Measurements from ENCODE around the gene ANK3.

ANK3 gene

GRCh38 chr10:60169111-60169510 lies 220.6 kb downstream of the ANK3 start:
- no peak for DNase-seq

- DNase-seq = no peak
Measured at GRCh38 chr10:60167050-60167449, 222.6 kb downstream of the ANK3 start.

- no peak for DNase-seq
Measured at GRCh38 chr10:60163786-60164185, 225.9 kb downstream of the ANK3 start.

- no peak for DNase-seq
Measured at GRCh38 chr10:60162631-60163030, 227.0 kb downstream of the ANK3 start.

GRCh38 chr10:60155943-60156683 lies 233.6 kb downstream of the ANK3 start:
- no peak for DNase-seq

GRCh38 chr10:60155099-60155877 lies 234.4 kb downstream of the ANK3 start:
- no peak for DNase-seq

- DNase-seq = no peak
Measured at GRCh38 chr10:60149003-60149402, 240.7 kb downstream of the ANK3 start.

- DNase-seq = no peak
Measured at GRCh38 chr10:60148266-60148840, 241.3 kb downstream of the ANK3 start.

GRCh38 chr10:60147576-60148265 lies 242.0 kb downstream of the ANK3 start:
- no peak for DNase-seq

- no peak for DNase-seq
Measured at GRCh38 chr10:60147025-60147424, 242.7 kb downstream of the ANK3 start.

- DNase-seq = no peak
Measured at GRCh38 chr10:60144099-60144498, 245.6 kb downstream of the ANK3 start.

GRCh38 chr10:60142736-60143135 lies 246.9 kb downstream of the ANK3 start:
- no peak for DNase-seq

GRCh38 chr10:60141896-60142559 lies 247.6 kb downstream of the ANK3 start:
- DNase-seq = no peak

- DNase-seq = no peak
Measured at GRCh38 chr10:60140651-60141632, 248.7 kb downstream of the ANK3 start.

- DNase-seq = no peak
Measured at GRCh38 chr10:60139798-60140566, 249.7 kb downstream of the ANK3 start.

GRCh38 chr10:60139290-60139689 lies 250.4 kb downstream of the ANK3 start:
- DNase-seq = no peak

- no peak for DNase-seq
Measured at GRCh38 chr10:60138842-60139241, 250.8 kb downstream of the ANK3 start.

- DNase-seq = no peak
Measured at GRCh38 chr10:60138026-60138425, 251.6 kb downstream of the ANK3 start.

- no peak for DNase-seq
Measured at GRCh38 chr10:60137292-60137992, 252.2 kb downstream of the ANK3 start.

- DNase-seq = no peak
Measured at GRCh38 chr10:60135020-60135419, 254.7 kb downstream of the ANK3 start.

Data from stimulated activated CD4-positive, alpha-beta T cell treated with anti-CD3 and anti-CD28 coated beads, Interleukin-1b, Interleukin-23, amount 100 ng/mL, for 48 hours (primary cell).